SKM-1 (cell line): Measurements from ENCODE around the gene UBA5.
A peak's percentile ranks its signal among the peaks of the same experiment; 100 is the strongest.
"Not testable (repeated sequence)": the region's sequence is repeated elsewhere in the genome, so short reads cannot be mapped to it uniquely, and the experiment has no call there.

Experiments used
- DNase-seq: peaks from one replicate; lab custom pipeline; 2025; ENCODE audit not compliant: unreplicated experiment; lab: John Stamatoyannopoulos, UW

The UBA5 gene

GRCh38 chr3:132660052-132660810 is at the start of gene UBA5:
UBA5 (plus strand) TSS chr3:132660329; CDS start chr3:132660538, 209 bp downstream.
- DNase-seq: no peak

- not testable (repeated sequence) for DNase-seq
Measured at GRCh38 chr3:132615301-132615700, 44.8 kb upstream of the UBA5 start.

- DNase-seq: no peak
Measured at GRCh38 chr3:132615881-132616280, 44.2 kb upstream of the UBA5 start.

- no peak for DNase-seq
Measured at GRCh38 chr3:132616780-132617179, 43.3 kb upstream of the UBA5 start.

- no peak for DNase-seq
Measured at GRCh38 chr3:132622148-132622547, 38.0 kb upstream of the UBA5 start.

- DNase-seq: no peak
Measured at GRCh38 chr3:132622761-132623160, 37.4 kb upstream of the UBA5 start.

GRCh38 chr3:132623646-132624045 is 36.5 kb upstream of the UBA5 start:
- no peak for DNase-seq

GRCh38 chr3:132624790-132625189 is 35.3 kb upstream of the UBA5 start:
- DNase-seq: no peak

GRCh38 chr3:132625613-132626012 is 34.5 kb upstream of the UBA5 start:
- no peak for DNase-seq

- no peak for DNase-seq
Measured at GRCh38 chr3:132626955-132627354, 33.2 kb upstream of the UBA5 start.

- DNase-seq: no peak
Measured at GRCh38 chr3:132628157-132628556, 32.0 kb upstream of the UBA5 start.

- DNase-seq: no peak
Measured at GRCh38 chr3:132629928-132630327, 30.2 kb upstream of the UBA5 start.

- no peak for DNase-seq
Measured at GRCh38 chr3:132630612-132631011, 29.5 kb upstream of the UBA5 start.

- no peak for DNase-seq
Measured at GRCh38 chr3:132635052-132635451, 25.1 kb upstream of the UBA5 start.

- no peak for DNase-seq
Measured at GRCh38 chr3:132637590-132637989, 22.5 kb upstream of the UBA5 start.

- no peak for DNase-seq
Measured at GRCh38 chr3:132638706-132639105, 21.4 kb upstream of the UBA5 start.

- not testable (repeated sequence) for DNase-seq
Measured at GRCh38 chr3:132641427-132641826, 18.7 kb upstream of the UBA5 start.

GRCh38 chr3:132641837-132642538 is 18.1 kb upstream of the UBA5 start:
- peak; percentile 70 for DNase-seq

- no peak for DNase-seq
Measured at GRCh38 chr3:132642539-132642847, 17.6 kb upstream of the UBA5 start.

- DNase-seq: no peak
Measured at GRCh38 chr3:132643366-132643765, 16.8 kb upstream of the UBA5 start.

GRCh38 chr3:132645058-132645457 is 15.1 kb upstream of the UBA5 start:
- DNase-seq: no peak

- no peak for DNase-seq
Measured at GRCh38 chr3:132650153-132650552, 10.0 kb upstream of the UBA5 start.
